GM19395 (cell line): Measurements from ENCODE around the gene ASPG.

Experiments used
- ATAC-seq: cut with Tn5 transposase; IDR thresholded peaks from one replicate; pipeline ENCODE4 v1.9.1; 2021; ENCODE audit warnings: mild to moderate bottlenecking, moderate library complexity; ENCODE audit not compliant: unreplicated experiment

Gene ASPG

DNA sequence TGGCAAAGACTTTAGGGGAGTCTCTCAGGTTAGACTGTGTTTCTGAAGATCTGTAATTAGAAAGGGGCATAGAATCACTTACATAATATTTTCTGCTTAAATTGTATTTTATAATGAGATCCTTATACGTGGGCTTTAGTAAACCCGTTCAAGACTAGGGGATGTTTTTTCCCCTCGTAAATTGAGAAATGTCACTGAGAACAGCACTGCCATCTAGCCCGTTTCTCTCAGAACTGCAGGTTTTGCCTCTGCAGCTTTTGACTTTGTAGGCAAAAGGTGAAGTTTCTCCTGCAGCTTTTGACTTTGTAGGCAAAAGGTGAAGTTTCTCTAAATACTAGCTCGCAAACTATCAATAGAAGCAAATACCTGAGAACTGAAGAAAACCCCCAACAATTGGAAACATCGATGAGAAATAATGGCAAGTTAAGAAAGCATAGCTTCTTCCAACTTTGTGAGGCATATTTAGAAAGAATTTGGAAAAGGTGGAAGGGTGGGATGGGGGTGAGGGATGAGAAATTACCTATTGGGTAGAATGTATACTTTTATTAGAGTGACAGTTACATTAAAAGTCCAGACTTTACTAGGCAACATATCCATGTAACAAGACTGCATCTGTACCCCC, 9.9 kb upstream of the ASPG start:
- ATAC-seq, result no peak

DNA sequence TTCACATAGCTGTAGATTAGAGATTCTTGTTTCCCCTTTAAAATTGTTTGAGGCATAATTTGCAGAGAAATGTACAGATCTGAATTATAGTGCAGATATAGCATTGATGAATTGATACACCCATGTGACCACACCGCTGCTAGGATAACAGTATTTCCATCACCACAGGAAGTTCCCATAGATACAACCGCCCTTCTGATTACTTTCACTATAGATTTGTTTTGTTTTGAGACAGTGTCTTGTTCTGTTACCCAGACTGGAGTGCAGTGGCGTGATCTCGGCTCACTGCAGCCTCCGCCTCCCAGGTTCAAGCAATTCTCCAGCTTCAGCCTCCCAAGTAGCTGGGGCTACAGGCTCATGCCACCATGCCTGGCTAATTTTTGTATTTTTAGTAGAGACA, 8.8 kb upstream of the ASPG start:
- ATAC-seq, result no peak

DNA sequence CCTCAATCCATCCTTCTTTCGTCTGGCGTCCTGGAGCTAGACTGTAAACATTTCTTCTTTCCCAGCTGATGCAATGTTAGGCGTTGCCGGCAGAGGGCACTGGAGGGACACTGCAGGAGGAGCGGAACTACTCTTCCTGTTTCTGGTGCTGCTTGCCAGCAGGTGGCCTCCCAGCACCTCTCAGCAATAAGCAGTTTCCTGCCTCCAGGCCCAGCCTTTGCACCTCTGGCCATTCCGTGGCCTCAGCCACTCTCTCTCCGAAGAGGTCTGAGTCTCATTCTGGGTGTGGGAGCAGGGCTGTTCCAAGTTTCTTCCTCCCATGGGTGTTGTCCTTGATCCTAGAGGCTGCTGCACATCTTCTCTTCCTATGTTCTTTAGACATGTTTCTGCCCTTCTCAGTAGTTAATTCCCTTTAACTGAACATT, 7.5 kb upstream of the ASPG start:
- peak; percentile 91 for ATAC-seq

DNA sequence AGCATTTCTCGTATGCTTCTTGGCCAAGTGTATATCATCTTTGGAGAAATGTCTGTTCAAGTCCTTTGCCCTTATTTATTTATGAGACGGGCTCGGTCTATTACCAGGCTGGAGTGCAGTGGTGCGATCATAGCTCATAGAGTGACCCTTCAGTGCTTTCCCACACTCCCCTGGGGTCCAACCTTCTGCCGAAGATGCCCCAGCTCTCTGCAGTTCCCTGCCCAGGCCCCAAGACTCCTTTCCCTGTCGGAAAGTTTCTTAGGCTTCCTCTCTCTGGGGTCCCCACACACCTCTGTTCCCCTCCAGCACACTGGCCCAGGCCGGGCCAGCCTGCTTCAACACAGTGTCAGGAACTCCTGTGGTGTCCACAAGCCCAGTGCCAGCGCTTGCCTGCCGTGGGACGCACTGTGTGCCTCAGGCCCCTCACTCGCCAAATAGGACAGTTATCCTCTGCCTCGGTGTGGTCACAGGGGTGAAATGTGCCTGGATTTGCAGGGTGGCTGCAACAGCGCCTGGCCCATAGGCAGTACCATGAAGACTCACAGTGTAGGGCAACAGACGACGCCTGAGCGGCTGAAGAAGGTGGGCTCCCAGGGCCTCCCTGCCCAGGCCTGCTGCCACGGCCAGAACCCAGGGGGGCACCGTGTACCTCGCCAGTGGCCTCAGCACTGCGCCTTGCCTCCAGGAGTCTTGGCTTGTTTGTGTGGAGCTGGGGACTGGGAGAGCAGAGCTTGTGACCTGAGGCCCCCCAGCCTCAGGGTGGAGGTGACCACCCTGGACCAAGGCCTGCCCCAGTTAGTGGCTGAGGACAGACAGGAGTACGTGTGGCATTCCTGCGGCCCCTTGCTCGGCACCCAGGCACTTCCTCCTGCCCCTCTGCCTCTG, 4.9 kb upstream of the ASPG start:
- no peak for ATAC-seq

DNA sequence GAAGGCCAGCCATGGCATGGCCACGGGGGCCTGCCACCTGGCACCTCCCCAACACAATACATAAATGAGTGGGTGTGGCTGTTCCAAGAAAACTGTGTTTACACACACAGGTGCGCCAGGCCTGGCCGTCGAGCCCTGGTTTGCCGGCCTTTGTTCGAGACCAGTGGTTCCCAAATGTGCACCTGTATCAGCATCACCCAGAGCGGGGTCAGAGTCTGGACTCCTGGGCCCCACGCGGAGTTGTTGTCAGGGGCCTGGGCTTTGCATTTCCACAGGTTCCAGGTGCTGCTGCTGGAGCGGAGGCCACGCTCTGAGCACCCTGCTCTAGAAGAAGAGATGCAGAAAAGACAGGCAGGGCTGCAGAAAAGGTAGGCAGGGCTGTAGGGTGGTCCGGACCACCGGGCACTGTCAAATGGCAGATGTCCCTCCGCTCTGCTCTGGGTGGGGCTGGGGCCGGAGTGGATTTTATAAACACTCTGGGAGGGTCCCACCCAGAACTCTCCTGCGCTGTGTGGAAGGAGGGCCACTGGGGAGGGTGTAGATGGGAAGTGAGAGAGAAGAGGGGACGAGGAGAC, 4.2 kb upstream of the ASPG start:
- ATAC-seq, result no peak

DNA sequence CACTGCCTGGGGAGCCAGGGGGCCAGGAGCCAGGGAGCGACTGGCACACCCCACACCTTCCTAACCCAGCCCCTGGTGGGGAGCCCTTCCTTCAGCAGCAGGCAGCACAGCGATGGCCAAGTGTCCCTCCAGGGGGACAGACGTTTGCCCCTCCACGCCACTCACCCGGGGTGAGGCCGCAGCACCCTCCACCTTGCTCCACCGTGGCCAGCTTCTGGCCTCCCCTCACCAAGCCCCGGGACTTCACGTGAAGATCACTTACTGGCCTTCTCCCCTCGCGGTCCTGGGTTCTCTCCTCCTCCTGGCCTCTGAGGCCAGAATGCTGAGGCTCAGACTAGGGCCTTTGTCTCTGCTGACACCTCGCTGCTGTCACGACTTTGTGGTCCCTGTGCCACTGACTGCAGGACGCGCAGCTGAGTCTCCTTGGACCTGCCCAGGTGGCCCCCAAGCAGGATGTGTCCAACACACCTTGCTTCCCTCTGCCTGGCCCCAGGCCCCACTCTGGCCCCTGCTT, 3.5 kb upstream of the ASPG start:
- ATAC-seq, result no peak

DNA sequence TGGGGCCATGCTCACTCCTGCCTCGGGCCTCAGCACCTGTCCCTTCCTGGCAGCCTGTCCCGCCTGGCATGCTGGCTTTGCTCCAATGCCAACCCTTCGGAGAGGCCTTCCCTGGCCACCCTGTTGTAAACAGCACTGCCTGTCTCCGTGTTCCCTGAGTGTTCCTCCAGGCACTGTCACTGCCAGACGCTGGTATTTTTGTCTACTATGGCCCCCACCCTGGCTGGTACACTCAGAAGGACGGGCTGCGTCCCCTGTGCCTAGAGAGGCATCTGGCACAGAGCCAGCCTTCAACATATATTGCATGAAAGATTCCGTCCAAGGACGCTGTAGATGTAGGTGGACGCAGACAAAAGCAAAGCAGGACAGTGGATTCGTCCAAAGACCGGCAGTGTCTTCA, 2.7 kb upstream of the ASPG start:
- ATAC-seq, result no peak

DNA sequence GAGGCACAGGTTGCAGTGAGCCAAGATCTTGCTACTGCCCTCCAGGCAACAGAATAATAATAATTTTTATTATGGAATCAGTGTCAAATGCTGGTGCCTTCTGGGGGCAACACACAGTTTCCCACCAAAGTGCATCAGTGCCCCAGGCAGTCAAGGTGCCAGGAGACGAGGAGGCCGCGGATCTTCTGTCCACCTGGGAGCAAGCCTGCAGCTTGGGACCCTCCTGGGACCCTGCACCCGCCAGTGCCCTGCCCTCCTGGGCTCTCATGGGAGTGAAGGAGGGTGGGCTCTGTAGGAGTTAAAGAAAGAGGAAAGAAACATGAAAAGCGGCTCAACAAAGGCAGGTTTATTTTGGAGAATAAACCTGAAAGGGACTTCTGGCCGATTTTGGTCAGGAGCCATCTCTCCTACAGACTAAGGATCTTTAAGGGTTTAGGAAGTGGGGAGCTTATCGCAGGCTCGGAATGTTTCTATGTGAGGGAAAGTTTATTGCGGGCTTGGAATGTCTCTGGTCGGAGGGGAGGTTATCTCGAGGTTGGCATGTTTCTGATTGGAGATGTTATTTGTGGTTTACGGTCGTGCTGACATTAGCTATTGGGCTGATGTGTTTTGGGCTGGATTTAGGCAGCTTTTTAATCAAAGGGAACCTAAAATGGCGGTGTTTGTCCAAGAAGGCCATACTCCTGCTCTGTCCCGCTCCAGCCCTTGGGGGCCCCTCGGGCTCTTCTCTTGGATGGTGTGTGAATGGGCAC, 1.1 kb upstream of the ASPG start:
- no peak for ATAC-seq

DNA sequence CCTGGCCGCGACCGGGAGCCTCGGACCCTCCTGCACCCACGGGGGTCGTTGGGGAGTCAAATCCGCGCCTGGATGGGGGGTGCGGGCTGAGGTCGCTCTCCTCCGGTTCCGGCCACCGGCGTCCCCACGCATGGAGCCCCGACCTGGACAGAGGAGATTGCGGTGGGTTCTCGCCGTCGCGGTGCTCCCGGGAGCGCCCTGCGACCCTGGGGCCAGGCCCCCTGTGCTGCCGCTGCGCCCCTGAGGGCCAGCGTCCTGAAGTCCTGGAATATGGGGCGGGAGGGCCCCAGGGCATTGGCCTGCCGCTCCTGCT, 345 bp downstream of the ASPG start:
- no peak for ATAC-seq

DNA sequence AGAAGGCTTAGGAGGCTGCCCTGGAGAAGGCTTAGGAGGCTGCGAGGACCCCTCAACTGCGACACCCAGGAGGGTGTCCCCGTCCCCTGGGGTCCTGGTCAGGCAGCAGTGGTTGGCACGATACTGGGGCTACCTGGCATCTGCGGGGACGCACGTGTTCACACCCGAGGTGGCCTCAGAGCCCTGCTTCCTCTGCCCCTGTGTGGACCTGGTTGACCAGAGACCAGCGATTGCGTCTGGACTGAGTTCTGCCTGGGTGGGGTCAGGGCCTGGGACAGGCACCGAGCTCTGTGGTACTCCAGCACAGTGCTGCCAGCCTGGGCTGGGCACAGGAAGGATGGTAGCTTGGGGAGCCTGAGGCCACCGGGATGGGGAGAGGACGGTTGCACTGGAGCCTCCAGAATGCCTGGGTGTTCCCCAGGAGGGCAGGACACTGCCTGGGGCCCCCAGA, 735 bp downstream of the ASPG start:
- ATAC-seq, result no peak

DNA sequence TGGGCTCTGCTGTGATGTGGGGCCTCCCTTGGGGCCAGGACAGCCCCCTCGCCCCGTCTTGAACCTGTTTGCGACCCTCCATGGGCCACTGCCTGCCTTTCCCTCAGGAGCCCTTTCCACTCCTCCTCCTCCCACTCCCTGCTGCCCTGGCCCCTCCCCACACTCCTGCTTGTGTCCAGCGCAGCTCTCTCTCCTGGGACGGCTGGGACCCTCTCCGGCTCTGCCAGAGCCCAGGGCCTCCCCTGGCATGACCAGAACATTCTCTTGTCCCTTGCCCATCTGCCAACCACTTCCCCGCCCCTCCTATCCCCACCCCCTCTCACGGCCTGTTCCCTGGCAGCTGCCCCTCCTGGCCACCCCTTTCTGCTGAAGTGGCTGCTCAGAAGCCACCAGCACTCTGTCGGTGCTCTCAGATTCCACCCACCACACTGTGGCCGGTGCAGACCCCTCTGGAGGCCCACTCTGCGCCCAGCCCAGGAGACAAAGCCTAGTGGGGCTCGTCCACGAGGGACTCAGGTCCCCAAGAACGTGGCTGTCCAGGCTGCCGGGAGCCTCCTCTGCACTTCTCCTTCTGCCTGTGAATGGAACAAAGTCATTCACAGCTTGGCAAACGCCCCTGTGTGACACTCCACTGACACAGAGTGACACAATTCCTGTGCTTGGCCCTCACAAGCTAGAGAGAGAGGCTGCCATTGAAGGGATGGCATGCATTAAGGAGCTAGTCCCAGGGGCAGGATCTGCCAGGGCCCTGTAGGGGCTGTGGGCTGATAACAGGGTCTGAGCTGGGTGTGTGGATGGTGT, 1.4 kb downstream of the ASPG start:
- ATAC-seq, result no peak

DNA sequence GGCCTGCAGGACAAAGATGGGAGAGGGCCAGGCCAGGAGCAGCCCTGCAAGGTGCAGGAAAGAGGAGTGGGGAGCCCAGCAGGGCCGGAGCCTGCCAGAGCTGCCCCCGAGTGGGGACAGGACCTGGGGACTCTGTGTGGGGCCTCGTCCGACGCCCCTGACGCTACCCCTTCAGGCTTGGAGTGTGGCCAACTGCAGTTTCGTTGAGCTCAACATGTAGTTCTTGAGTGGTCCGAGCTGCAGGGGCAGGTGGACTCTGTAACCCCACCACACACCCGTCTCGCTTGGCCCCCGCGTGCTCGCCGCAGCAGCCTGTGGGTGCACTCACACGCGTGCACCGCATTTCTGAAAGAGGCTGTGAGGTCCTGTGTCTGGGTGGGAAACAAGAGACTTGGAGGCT, 2.0 kb downstream of the ASPG start:
- no peak for ATAC-seq

DNA sequence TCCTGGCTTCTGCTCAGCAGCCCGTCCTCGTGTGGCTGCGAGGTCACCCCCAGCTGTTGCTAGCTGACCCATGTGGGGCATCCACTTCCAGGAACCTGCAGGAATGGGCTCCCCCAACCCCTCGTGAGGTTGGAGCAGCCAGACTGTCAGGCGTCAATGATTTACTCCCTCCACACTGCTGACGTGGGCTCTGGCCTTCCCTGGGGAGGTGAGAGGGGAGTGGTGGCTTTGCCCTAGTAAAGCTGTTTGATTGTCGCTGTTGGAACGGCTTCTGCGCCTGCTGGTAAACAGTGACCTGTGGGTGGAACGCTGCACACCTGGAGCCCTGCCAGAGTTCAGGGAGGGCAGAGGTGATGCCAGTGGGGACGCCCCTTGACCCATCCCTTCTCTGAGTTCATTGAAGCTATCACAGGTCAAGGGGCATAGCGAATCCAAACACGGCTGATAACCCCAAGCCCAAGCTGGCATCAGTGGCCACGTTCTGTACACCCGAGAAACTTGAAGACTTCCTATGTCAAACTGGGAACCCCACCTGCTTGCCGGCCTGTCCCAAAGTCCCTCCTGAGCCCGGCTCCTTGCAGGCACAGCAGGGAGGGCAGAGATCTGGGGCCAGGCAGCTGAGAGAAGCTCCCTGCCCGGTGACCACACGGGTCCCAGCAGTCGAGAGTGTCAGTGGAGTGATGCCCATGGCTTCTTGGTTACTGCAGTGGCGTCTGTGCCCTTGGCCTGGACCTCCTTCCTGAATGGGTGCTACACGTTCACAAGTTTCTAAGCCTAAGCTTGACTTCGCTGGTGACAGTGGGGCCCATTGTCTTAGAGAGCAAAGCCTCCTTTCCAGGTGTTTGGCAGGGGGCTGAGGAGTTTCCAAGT, 2.7 kb downstream of the ASPG start:
- no peak for ATAC-seq

DNA sequence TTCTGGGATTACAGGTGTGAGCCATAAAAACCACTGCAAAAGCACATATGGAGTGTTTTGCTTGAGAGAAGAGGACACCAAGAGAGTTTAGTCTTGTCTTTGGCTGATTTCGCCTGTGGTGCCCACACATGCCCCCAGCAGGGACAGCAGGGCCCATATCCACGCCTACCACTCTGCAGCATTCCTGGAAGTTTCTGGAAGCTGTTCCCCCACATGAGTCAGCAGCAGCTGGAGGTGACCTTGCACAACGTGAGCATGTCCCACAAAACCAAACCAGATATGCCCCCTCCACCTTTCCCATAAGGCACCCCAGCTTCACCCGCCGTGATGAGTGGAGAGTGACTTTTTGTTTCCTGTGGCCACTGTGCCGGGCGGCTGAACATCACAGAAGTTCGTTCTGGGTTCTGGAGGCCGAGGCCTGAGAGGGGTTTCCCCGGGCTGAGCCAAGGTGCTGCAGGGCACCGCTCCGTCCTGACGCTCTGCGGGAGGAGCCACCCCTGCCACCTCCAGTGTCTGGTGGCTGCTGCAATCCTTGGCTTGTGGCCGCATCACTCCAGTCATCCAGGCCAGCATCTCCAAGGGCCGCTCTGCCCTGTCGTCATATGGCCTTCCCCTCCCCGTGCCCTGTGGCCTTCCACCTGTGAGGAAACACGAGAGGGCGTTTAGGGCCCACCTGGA, 4.7 kb downstream of the ASPG start:
- ATAC-seq, result no peak

DNA sequence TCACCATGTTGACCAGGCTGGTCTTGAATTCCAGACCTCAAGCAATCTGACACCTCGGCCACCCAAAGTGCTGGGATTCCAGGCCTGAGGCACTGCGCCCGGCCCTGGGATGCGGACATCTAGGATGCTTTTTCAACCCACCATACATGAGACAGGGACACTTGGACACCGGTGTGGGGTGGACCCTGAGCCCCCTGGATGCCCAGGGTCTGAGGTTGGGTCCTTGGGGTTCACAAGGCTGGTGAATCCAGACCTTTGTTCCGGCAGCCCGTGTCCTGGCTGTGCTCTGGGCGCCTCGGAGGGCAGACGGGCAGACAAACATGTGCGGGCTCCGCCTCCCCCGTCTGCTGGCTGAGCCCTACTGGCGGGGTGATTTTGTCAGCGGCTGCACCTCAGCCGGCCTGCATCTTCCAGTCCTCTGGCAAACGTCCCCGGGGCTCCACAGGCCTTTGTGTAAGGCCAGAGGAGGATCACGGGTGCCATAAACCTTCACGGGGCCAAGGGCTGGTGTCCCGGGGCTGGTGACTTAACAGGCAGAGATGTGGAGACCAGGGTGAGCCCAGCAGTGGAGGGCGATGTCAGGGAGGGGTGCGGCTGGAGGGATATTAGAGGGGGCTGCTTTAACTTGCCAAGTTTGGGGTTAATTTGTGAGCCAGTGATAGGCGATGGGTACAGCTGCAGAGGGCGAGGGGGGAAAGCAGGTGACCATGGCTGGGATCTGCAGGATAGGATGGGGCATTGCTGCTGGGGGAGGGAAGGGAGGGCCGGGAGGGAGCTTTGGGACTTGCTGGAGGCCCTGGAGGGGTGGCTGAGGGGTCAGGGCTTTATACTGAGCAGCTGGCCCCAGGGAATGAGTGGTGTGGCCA, 5.8 kb downstream of the ASPG start:
- no peak for ATAC-seq

DNA sequence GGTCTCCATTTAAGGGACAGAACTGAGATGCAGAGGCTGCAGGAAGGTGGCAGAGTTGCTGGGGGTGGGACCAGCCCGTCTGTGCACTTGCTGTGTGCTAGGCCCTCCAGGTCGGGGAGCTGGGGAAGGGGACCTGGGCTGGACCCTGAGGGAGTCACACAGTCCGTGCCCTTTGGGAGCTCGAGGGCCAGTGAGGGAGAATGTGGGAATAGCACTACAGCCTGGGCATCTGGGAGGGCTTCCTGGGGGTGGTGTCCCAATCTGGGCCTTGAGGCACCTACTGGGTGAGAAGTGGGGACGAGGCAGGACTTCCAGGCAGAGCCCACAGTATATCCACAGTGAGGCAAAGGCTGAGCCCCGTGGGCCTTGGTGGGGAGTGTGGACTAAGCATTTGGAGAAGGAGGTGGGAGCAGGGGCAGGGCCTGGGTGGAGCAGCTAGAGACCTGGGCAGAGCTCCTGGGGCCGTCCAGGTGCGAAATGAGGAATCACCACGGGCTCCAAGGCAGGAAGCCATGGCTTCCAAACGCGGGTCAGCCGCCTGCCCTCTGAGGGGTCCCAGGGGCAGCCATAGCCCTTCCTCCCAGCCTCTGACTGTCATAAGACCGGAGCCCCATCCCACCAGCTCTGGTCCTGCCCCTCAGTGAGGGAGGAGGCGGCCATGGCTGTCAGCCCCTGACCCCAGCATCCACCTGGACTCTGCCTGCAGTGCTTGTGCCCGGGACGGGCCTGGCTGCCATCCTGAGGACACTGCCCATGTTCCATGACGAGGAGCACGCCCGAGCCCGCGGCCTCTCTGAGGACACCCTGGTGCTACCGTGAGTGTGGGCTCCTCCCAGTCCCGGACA, 6.6 kb downstream of the ASPG start:
- no peak for ATAC-seq

DNA sequence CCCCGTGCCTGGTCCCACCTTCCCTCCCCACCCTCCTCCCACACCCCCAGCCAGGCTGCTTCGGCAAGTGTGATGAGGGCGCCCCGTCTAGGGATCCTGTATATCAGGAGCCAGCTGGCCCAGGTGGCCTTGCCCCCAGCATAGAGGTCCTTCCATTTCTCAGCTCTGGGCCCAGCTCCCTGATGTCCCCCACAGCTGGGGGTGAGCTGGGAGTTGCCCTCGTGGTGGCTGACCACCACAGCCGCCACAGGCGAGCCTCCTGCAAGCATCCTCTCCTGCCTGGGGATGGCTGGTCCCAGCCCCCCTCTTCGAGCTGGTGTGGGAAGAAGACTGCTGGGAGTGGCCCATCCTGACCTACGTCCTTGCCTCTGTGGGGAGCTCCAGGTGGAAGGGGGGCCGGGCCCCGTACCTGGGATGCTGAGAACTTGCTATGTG, 7.4 kb downstream of the ASPG start:
- no peak for ATAC-seq
